Prostate gland (tissue), 2 donors: Measurements from ENCODE around the gene UROS.

Experiments
- POLR2AphosphoS5 ChIP-seq: sonication (generic); formaldehyde crosslinking; IDR thresholded peaks from one replicate; pipeline ENCODE4 v1.6.1; 2017; ENCODE audit warnings: antibody characterized with exemption
- TF ChIP-seq, protein P1 (sequence below), 4 experiments: fragments of 200-600 bp in 2 of 4; fragments of 450-650 bp in 2 of 4; sonication (generic) in 2 of 4; IDR thresholded peaks; 1 replicate in 3 of 4; 2 replicates in 1 of 4; pipeline ENCODE4 v1.5.1; 2016 to 2019; ENCODE audit warnings: antibody characterized with exemption in 4 of 4, mild to moderate bottlenecking in 2 of 4, moderate library complexity in 2 of 4

DNA sequence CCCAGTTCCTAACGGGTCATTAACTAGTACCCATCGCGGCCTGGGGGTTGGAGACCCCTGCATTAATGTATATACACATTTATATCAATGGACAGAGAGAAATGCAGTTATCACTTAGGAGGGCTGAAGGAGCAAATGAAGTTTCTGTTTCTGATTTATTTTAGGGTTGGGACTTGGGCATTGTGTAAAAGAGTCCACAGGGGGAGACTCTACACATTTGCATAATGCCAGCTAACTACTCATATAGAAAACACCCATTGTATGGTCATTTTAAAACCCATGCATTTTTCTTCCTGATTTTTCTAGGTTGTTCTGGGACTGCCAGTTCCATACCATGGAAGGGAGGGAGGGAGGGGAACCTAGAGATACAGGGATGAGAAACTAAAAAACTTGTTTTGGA lies 23.8 kb upstream of the UROS start:
- TF ChIP-seq, protein P1, sequence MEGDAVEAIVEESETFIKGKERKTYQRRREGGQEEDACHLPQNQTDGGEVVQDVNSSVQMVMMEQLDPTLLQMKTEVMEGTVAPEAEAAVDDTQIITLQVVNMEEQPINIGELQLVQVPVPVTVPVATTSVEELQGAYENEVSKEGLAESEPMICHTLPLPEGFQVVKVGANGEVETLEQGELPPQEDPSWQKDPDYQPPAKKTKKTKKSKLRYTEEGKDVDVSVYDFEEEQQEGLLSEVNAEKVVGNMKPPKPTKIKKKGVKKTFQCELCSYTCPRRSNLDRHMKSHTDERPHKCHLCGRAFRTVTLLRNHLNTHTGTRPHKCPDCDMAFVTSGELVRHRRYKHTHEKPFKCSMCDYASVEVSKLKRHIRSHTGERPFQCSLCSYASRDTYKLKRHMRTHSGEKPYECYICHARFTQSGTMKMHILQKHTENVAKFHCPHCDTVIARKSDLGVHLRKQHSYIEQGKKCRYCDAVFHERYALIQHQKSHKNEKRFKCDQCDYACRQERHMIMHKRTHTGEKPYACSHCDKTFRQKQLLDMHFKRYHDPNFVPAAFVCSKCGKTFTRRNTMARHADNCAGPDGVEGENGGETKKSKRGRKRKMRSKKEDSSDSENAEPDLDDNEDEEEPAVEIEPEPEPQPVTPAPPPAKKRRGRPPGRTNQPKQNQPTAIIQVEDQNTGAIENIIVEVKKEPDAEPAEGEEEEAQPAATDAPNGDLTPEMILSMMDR (IDR thresholded peaks at IDR 0.05): no peak
- TF ChIP-seq POLR2AphosphoS5: no peak
